ENCODE data around the gene IFNLR1. TPM values are rescaled to one million over a fixed set of nuclear protein-coding genes. Genes with fewer than 3 reads are reported as not detected.

IFNLR1 gene
- total and polyA plus RNA-seq, 2 donors (not counting 3 experiments of a cell fraction or from before 2014, with no cell fraction given), result 0.01 TPM; not detected in 1

DNA sequence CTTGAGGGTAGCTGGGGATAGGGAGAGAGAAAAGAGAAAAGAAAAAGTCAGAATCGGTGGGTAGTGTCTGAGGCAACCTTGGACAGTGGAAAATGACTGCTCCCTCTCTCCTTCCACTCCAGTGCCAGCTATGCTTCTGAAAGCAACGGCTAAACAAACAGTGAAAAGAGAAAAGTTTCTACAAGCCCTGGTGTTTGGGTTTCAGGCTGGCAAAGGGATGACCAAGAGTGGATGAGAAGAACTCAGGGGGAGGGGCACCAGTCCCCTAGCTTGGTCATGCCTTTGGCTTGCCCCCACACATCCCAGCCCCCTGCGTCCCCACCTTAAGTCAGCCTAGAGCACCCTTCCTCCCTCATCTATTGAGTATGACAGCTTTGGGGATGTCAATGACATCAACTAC, 52.7 kb downstream of the IFNLR1 start:
- ChIA-PET POLR2A (no interaction called here), CTCF (interaction anchor here (1.5 kb wide), 1 partner anchor 16 kb away, joined by 5 read pairs; no protein-coding TSS in a partner anchor)
- DNase-seq (ENCODE audit: low read depth, low spot score) (no peak), FAIRE-seq (no peak)
- Histone ChIP-seq H3K79me2 (ENCODE audit: control insufficient read depth, insufficient read depth, low read length) (no peaks in the 10 kb centered on the region), H3K27ac (ENCODE audit: insufficient read depth, low read depth, low read length) (no peak overlapping the region), H3K4me1 (ENCODE audit: control insufficient read depth, extremely low read depth, insufficient read depth, low read length) (no peaks in the 10 kb centered on the region), H3K4me2 (ENCODE audit: insufficient read depth, low read length) (no peak overlapping the region), H3K9me1 (replicated peaks; ENCODE audit: control insufficient read depth, extremely low read depth, insufficient read depth, low read length) (no peaks in the 10 kb centered on the region), H3K4me3 (replicated peaks in 1 of 3; ENCODE audit: insufficient read depth in 1 of 3, low read depth in 1 of 3, low read length in 3 of 3) (no peak overlapping the region), H3K9ac (replicated peaks; ENCODE audit: extremely low read depth, insufficient read depth, low read length) (no peak overlapping the region), H3K9me3 (replicated peaks; ENCODE audit: control insufficient read depth, insufficient read depth, low read length) (no peaks in the 10 kb centered on the region), H3K36me3 (ENCODE audit: control insufficient read depth in 2 of 2, extremely low read depth in 1 of 2, insufficient read depth in 2 of 2, low read length in 2 of 2) (no peaks in the 10 kb centered on the region), H2AFZ (ENCODE audit: low read depth, low read length) (no peak overlapping the region), H3K27me3 (ENCODE audit: control insufficient read depth in 2 of 2, insufficient read depth in 2 of 2, low read length in 2 of 2) (peaks cover 3 to 5% of the 10 kb centered on the region in 2 experiments), H4K20me1 (replicated peaks; ENCODE audit: control insufficient read depth, extremely low read depth, insufficient read depth, low read length) (no peaks in the 10 kb centered on the region)
- no TSS peak for BruUV-seq (replicated peaks)
- TF ChIP-seq FOS (IDR thresholded peaks at IDR 0.05; ENCODE audit: borderline replicate concordance, insufficient read depth, low read length) (no peak), POLR2AphosphoS5 (IDR thresholded peaks at IDR 0.05; ENCODE audit: insufficient read depth, low read depth, low read length) (no peak), EZH2 (IDR thresholded peaks at IDR 0.05; ENCODE audit: borderline replicate concordance, low read depth, low read length, severe bottlenecking) (no peak), JUN (IDR thresholded peaks at IDR 0.05; ENCODE audit: borderline replicate concordance, insufficient read depth, insufficient read length, low read depth) (no peak), POLR2A (IDR thresholded peaks at IDR 0.05; ENCODE audit: low read depth, low read length) (no peak), GATA2 (IDR thresholded peaks at IDR 0.05; ENCODE audit: insufficient read depth, insufficient read length, low read depth, low read length) (no peak), MYC (IDR thresholded peaks at IDR 0.05; ENCODE audit: low read depth, low read length) (no peak)
- TF ChIP-seq, protein P1, sequence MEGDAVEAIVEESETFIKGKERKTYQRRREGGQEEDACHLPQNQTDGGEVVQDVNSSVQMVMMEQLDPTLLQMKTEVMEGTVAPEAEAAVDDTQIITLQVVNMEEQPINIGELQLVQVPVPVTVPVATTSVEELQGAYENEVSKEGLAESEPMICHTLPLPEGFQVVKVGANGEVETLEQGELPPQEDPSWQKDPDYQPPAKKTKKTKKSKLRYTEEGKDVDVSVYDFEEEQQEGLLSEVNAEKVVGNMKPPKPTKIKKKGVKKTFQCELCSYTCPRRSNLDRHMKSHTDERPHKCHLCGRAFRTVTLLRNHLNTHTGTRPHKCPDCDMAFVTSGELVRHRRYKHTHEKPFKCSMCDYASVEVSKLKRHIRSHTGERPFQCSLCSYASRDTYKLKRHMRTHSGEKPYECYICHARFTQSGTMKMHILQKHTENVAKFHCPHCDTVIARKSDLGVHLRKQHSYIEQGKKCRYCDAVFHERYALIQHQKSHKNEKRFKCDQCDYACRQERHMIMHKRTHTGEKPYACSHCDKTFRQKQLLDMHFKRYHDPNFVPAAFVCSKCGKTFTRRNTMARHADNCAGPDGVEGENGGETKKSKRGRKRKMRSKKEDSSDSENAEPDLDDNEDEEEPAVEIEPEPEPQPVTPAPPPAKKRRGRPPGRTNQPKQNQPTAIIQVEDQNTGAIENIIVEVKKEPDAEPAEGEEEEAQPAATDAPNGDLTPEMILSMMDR (IDR thresholded peaks at IDR 0.05; ENCODE audit: extremely low read depth in 1 of 2, insufficient read depth in 1 of 2, low read depth in 1 of 2, low read length in 2 of 2), result no peak
- TF ChIP-seq, protein P2, sequence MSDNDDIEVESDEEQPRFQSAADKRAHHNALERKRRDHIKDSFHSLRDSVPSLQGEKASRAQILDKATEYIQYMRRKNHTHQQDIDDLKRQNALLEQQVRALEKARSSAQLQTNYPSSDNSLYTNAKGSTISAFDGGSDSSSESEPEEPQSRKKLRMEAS (IDR thresholded peaks at IDR 0.05; ENCODE audit: insufficient read depth, insufficient read length), result no peak
- intact Hi-C loops (cut with micrococcal nuclease) (no loop called here), dilution Hi-C loops (cut with MboI; ENCODE audit: extremely low pct_ligation_motif_present, low sequenced_read_pairs) (no loop called here)

Data from endothelial cell of umbilical vein (primary cell).